HepG2 (cell line): ENCODE data around the gene QRICH2. TPM values are rescaled to one million over a fixed set of nuclear protein-coding genes. Genes with fewer than 3 reads are reported as not detected.
A peak's percentile ranks its signal among the peaks of the same experiment; 100 is the strongest.

ENCODE experiments used
- ASH2L ChIP-seq: fragments of 300-600, 200-600 bp; sonication (generic); IDR thresholded peaks from 2 replicates; pipeline ENCODE4 v1.7.0; 2017; ENCODE audit warnings: low read depth, mild to moderate bottlenecking, moderate library complexity, mixed read lengths, low read length; ENCODE audit not compliant: insufficient read length
- BORCS8-MEF2B ChIP-seq: sonication (generic); formaldehyde crosslinking; IDR thresholded peaks from 2 replicates; pipeline ENCODE4 v1.8.0; 2022; ENCODE audit warnings: mild to moderate bottlenecking, missing genetic modification reagents
- GABPA ChIP-seq, 2 experiments: IDR thresholded peaks; 2 replicates each; pipeline ENCODE4 v1.6.1; 2011 to 2016; ENCODE audit warnings: low read depth in 2 of 2, low read length in 1 of 2, missing biosample characterization in 1 of 2, missing genetic modification characterization in 1 of 2
- HIVEP1 ChIP-seq: sonication (generic); formaldehyde crosslinking; IDR thresholded peaks from 2 replicates; pipeline ENCODE4 v1.4.0; 2020; ENCODE audit warnings: mild to moderate bottlenecking, missing genetic modification reagents
- HNF4G ChIP-seq, 2 experiments: sonication (generic) in 1 of 2; formaldehyde crosslinking in 1 of 2; IDR thresholded peaks; 2 replicates each; pipeline versions ENCODE4 v1.4.0 to v1.6.1; 2011 to 2020; ENCODE audit warnings: borderline replicate concordance in 2 of 2, low read depth in 2 of 2, mild to moderate bottlenecking in 2 of 2, low read length in 1 of 2, missing genetic modification reagents in 1 of 2, moderate library complexity in 1 of 2
- KDM2A ChIP-seq: sonication (generic); formaldehyde crosslinking; IDR thresholded peaks from 2 replicates; pipeline ENCODE4 v1.4.0; 2020; ENCODE audit warnings: low read depth, missing genetic modification reagents, borderline replicate concordance
- MAX ChIP-seq: IDR thresholded peaks from 2 replicates; pipeline ENCODE4 v1.6.1; 2012; ENCODE audit warnings: inconsistent platforms
- MEF2D ChIP-seq: sonication (generic); formaldehyde crosslinking; IDR thresholded peaks from 2 replicates; pipeline ENCODE4 v1.5.1; 2020; ENCODE audit warnings: mild to moderate bottlenecking, missing genetic modification reagents
- NFYB ChIP-seq: sonication (generic); formaldehyde crosslinking; IDR thresholded peaks from 2 replicates; pipeline ENCODE4 v1.4.0; 2020; ENCODE audit warnings: missing genetic modification reagents
- PITX1 ChIP-seq: sonication (generic); formaldehyde crosslinking; IDR thresholded peaks from 2 replicates; pipeline ENCODE4 v1.5.1; 2020; ENCODE audit warnings: mild to moderate bottlenecking, missing genetic modification reagents
- SALL2 ChIP-seq: sonication (generic); formaldehyde crosslinking; IDR thresholded peaks from 2 replicates; pipeline ENCODE4 v1.8.1; 2023; ENCODE audit warnings: mild to moderate bottlenecking, missing genetic modification reagents, inconsistent platforms
- ZBTB40 ChIP-seq, 2 experiments: fragments of 450-650 bp in 1 of 2; sonication (generic) in 1 of 2; formaldehyde crosslinking in 1 of 2; IDR thresholded peaks; 2 replicates each; pipeline versions ENCODE4 v1.6.1 to v1.8.0; 2016 to 2022; ENCODE audit warnings: antibody characterized with exemption in 1 of 2, mild to moderate bottlenecking in 1 of 2, missing genetic modification reagents in 1 of 2
- ZNF605 ChIP-seq: sonication (generic); formaldehyde crosslinking; IDR thresholded peaks from 2 replicates; pipeline ENCODE4 v1.8.0; 2022; ENCODE audit warnings: mild to moderate bottlenecking, missing genetic modification reagents
- polyA plus RNA-seq, 8 experiments: library from polyadenylated mRNA; depleted of rRNA in 3 of 8; stranded (reverse) in 7 of 8; unstranded in 1 of 8; fragments of >200 nt; fragmentation: Illumina TruSeq in 4 of 8; extraction: Trizol in 4 of 8; gene quantifications; 2 replicates each; pipeline versions ENCODE4 v1.2.1 to v1.2.3, GENCODE V29; 2011 to 2016; ENCODE audit warnings: low read depth in 4 of 8, missing spikeins in 1 of 8, mixed read lengths in 1 of 8; ENCODE audit not compliant: insufficient read depth in 1 of 8
- total RNA-seq, 5 experiments: library from RNA; depleted of rRNA; stranded (reverse); fragments of >200 nt; fragmentation: Illumina TruSeq; extraction: Trizol; gene quantifications; 2 replicates each; pipeline ENCODE4 v1.2.3, GENCODE V29; 2016; ENCODE audit warnings: low read depth in 1 of 5
- TF ChIP-seq, protein P1 (sequence below): sonication (generic); formaldehyde crosslinking; IDR thresholded peaks from 2 replicates; pipeline ENCODE4 v1.5.1; 2020; ENCODE audit warnings: mild to moderate bottlenecking, missing genetic modification reagents, moderate library complexity

Gene QRICH2
- total and polyA plus RNA-seq, 2 of the 13 experiments (the other 11 are each of a cell fraction or from before 2014, with no cell fraction given), result 3.7 to 5.7 TPM

DNA sequence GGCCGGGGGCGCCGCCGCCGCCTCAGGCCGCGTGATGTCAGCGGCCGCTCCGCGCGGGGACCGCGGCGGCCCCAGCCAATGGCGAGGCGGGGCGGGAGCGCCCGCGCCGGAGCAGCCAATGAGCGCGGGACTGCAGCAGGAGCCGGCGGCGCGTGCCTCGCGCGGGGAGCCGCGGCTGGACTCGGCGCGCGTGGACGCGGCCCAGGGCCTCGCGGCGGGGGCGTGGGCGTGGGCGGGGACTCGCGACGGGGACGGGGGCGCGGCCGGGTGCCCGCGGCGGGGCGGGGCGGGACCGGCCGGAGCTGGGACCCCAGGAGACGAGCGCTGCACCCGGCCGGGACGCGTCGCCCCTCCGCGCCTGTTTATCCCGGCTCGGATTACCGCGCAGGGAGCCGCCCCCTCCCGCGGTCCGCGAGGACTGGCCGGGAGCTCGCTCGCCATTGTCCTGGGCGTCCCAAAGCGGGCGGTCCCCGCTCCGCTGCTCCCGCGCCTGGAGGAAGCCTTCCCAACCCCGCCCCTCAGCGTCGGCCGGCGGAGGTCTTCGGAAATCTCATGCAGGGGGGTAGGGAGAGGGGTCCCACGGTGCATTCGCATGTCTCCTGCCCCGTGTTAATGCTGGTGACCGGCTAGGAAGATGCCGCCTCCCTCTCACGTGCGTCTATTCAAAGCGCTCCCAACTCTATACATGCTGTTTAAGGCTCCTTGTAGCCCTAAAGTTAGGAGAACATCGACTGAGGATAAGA lies 67.4 kb downstream of the QRICH2 start, which contains the start of gene RNF157 (continued):
- TF ChIP-seq MAX, result peak; percentile 85
- TF ChIP-seq ASH2L, result no peak
- TF ChIP-seq HIVEP1, result peak; percentile 74
- no peak for TF ChIP-seq SALL2
- peak; percentile 20; the same call in 1 of the 2 replicates for TF ChIP-seq MEF2D
- 0 out of 2 replicates have a peak, but pooled peaks have one; percentile 48 for TF ChIP-seq PITX1 (CRISPR knock-in tag)
- no peak for TF ChIP-seq GABPA (IDR thresholded peaks at IDR 0.05; ENCODE audit: low read depth, low read length)
- TF ChIP-seq GABPA (CRISPR knock-in tag; IDR thresholded peaks at IDR 0.05; ENCODE audit: low read depth), result no peak
- TF ChIP-seq ZBTB40 (IDR thresholded peaks at IDR 0.05), result no peak
- TF ChIP-seq ZBTB40 (CRISPR knock-in tag; IDR thresholded peaks at IDR 0.05), result no peak
- 0 out of 2 replicates have a peak, but pooled peaks have one; percentile 44 for TF ChIP-seq BORCS8-MEF2B
- TF ChIP-seq NFYB (CRISPR knock-in tag), result peak; percentile 75
- TF ChIP-seq ZNF605 (CRISPR knock-in tag), result peak; percentile 72; the same call in 1 of the 2 replicates
- TF ChIP-seq KDM2A (CRISPR knock-in tag), result peak; percentile 62; the same call in 1 of the 2 replicates
- TF ChIP-seq, protein P1, sequence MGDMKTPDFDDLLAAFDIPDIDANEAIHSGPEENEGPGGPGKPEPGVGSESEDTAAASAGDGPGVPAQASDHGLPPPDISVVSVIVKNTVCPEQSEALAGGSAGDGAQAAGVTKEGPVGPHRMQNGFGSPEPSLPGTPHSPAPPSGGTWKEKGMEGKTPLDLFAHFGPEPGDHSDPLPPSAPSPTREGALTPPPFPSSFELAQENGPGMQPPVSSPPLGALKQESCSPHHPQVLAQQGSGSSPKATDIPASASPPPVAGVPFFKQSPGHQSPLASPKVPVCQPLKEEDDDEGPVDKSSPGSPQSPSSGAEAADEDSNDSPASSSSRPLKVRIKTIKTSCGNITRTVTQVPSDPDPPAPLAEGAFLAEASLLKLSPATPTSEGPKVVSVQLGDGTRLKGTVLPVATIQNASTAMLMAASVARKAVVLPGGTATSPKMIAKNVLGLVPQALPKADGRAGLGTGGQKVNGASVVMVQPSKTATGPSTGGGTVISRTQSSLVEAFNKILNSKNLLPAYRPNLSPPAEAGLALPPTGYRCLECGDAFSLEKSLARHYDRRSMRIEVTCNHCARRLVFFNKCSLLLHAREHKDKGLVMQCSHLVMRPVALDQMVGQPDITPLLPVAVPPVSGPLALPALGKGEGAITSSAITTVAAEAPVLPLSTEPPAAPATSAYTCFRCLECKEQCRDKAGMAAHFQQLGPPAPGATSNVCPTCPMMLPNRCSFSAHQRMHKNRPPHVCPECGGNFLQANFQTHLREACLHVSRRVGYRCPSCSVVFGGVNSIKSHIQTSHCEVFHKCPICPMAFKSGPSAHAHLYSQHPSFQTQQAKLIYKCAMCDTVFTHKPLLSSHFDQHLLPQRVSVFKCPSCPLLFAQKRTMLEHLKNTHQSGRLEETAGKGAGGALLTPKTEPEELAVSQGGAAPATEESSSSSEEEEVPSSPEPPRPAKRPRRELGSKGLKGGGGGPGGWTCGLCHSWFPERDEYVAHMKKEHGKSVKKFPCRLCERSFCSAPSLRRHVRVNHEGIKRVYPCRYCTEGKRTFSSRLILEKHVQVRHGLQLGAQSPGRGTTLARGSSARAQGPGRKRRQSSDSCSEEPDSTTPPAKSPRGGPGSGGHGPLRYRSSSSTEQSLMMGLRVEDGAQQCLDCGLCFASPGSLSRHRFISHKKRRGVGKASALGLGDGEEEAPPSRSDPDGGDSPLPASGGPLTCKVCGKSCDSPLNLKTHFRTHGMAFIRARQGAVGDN, result peak; percentile 65
- no peak for TF ChIP-seq HNF4G (IDR thresholded peaks at IDR 0.05; ENCODE audit: borderline replicate concordance, low read depth, low read length)
- 0 out of 2 replicates have a peak, but pooled peaks have one; percentile 23 for TF ChIP-seq HNF4G (CRISPR knock-in tag; IDR thresholded peaks at IDR 0.05; ENCODE audit: borderline replicate concordance, low read depth)
